Medulla oblongata (tissue), 1 donor: Measurements from ENCODE around the gene VOPP1.

Experiments used
- DNase-seq: peaks from one replicate; pipeline ENCODE4 v3.0.0-alpha.2; 2015; ENCODE audit errors: extremely low spot score

The VOPP1 gene

DNA sequence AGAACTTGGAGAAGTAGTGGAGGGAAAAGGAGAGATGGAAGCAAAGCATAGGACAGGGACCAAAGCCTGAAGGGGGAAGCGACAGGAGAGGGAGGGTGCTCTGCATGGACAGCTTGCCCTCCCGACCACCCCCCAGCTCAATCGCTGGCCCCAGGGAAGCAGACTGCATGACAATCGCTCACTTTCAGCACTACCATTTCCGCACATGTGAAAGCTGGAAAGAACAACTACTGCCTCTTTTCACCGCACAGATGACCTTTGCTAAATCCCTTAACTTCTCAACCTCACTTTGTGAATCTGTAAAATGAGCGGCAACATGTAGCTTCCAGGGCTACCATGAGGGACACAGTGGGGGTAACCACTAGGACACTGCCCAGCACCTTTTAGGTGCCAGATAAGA, 17.1 kb downstream of the VOPP1 start:
- DNase-seq, result no peak

- DNase-seq, result no peak
These were observed 18.3 kb downstream of the VOPP1 start for GRCh38 chr7:55554038-55554437.

DNA sequence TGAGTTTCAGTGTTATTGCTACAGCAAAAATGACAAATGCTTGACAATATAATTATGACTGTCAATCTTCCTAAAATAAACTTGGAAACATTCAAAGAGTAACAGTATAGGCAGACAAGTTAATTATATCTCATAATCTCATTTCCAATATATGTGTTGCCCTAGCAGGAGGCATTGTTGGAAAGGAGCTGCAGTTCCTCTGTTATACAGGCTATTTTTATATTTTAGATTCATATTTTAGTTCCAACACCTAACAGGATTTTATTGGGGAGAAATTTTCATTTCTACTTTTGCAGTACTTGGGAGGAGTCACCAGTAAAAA, 19.3 kb downstream of the VOPP1 start:
- DNase-seq, result no peak

- DNase-seq, result no peak
These were observed 19.8 kb downstream of the VOPP1 start for GRCh38 chr7:55552320-55553023.

- no peak for DNase-seq
These were observed 21.3 kb downstream of the VOPP1 start for GRCh38 chr7:55550841-55551537.

- DNase-seq, result no peak
These were observed 22.2 kb downstream of the VOPP1 start for GRCh38 chr7:55550010-55550663.

DNA sequence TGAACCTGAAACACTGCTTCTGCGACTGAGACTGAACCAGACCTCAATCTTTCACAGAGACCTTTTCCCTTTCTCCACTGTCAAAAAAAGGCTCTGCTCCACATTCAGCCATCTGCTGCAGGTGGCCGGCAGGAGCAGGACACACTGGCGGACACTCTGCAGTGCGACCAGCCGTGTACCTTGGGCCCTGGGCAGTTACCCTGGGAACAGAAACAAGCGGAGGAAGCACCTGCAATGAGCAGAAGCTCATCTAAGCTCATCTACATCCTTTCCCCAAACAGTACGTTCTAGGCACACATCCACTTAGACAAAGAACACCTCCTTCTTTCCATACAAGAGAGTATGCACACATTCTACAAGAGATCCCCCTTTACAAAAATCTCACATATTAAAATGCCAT, 22.8 kb downstream of the VOPP1 start:
- DNase-seq, result no peak

DNA sequence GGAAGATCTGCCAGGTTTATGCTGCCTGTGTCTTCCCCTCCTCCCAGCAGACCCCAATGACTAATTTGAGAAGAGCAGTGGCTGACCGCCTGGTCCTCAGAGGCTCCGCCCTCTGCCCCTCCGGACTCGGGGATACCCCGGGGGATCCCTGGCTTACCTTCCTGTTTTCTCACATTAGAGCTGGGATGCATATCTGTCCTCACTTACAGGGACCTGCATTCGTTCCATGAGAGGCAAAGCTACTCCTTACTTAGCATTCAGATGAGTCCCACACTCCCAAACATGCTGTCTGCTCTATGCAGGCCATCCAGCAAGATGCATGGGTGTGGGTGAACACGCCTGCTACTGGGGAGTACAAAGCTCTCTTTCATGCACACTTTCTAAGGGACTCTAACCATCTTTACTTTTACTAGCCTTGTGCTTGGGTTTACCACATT, 24.0 kb downstream of the VOPP1 start:
- DNase-seq, result no peak

- peak; percentile 81 for DNase-seq
These were observed 25.5 kb downstream of the VOPP1 start for GRCh38 chr7:55546814-55547213.

- no peak for DNase-seq
These were observed 26.8 kb downstream of the VOPP1 start for GRCh38 chr7:55545496-55545895.

- no peak for DNase-seq
These were observed 32.0 kb downstream of the VOPP1 start for GRCh38 chr7:55540226-55540858.

GRCh38 chr7:55539380-55539779, 32.9 kb downstream of the VOPP1 start:
- DNase-seq, result no peak

- DNase-seq, result no peak
These were observed 33.8 kb downstream of the VOPP1 start for GRCh38 chr7:55538538-55538937.

- DNase-seq, result no peak
These were observed 34.8 kb downstream of the VOPP1 start for GRCh38 chr7:55537458-55537990.

GRCh38 chr7:55536619-55537457, 35.5 kb downstream of the VOPP1 start:
- no peak for DNase-seq

GRCh38 chr7:55535617-55536016, 36.7 kb downstream of the VOPP1 start:
- no peak for DNase-seq

- no peak for DNase-seq
These were observed 37.2 kb downstream of the VOPP1 start for GRCh38 chr7:55534916-55535590.

DNA sequence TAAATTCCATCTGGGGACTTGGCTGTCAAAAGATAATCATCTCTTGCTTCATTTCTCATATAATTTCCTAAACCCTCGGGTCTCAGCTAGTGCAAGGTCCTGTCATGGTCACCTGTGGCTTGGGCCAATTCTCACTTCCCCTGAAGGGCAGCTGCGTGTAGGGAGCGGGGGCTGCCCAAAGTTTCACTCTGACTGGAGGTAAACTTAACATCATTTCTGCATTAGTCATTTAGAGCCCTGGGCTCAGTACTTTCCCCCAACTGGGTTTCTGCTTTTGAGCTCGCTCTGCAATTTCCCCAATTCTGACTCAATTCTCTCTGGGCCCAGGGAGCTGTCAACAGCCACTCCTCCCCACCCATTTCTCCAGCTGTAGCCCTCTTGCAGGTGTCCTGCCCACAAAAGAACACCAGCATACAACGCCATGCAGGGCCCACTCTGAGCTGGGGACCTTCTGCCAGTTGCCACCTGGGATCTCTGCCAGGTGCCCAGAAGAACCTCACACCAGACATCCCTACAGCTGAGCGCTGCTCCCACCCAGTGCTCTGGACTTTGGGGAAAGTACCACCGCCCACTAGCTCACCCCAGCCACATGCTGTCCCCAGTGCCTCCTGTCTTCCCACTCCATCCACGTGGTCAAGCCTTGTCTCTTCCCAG, 37.9 kb downstream of the VOPP1 start:
- DNase-seq, result peak; percentile 87

DNA sequence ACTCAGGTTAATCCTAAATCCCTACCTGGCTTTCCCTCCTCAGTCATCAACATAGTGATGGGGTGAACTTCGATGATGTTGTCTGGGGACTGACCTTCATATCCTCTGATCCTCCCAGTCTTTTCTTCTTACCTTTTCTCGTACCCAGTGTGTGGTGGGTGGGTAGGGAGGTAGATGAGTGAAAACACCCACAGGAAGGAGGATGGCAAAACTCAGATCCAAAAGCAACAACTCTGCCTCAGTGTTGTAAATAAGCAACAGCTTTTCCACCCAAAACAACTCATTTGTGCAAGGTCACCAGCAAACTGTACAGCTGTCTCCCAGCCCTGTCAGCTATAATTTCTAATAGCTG, 38.6 kb downstream of the VOPP1 start:
- DNase-seq, result no peak

DNA sequence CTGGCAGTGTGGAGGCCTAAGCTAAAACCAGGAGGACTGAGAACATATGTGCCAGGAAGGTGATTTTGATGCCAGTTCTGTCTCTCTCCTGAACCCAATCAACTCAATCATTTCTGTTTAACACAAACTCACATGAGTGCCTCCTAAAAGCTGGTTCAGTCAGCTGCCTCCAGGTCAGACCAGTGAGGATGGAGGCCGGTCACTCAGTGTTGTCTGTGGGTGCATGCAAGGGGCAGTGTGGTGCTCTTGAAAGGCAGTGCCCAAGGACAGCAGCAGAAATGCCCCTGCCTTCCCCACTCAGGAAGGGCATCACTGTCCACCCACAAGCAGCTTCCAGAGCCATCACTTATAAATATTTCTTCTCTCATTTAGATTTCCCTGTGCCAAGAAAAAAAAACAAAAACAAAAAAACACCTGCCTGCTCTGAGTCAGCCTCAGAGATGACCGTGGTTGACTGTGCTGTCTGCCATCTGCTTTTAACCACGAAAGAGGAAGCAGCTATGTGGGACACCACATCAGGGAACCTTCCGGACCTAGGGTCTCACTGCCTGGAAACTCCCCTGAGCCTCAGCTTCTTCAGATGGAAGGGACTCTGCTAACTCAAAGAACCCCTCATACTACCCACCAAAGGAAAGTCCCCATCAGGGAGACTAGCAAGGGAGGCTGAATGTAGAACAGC, 39.1 kb downstream of the VOPP1 start:
- peak; percentile 70 for DNase-seq
